ES-I3 (cell line): ENCODE measurements around the gene RERE.
"Not testable (repeated sequence)": the region's sequence is repeated elsewhere in the genome, so short reads cannot be mapped to it uniquely, and the experiment has no call there.

ENCODE experiments used
- H3K36me3 ChIP-seq: 2 replicates; pipeline ENCODE4 v1.6.1; 2013; ENCODE audit warnings: mild to moderate bottlenecking, low read length, control low read depth, moderate library complexity; ENCODE audit not compliant: insufficient read depth
- H3K4me1 ChIP-seq: 2 replicates; pipeline ENCODE4 v1.6.1; 2013; ENCODE audit warnings: mild to moderate bottlenecking, control low read depth, low read length; ENCODE audit not compliant: insufficient read depth
- H3K9ac ChIP-seq: 2 replicates; pipeline ENCODE4 v1.6.1; 2013; ENCODE audit warnings: low read depth, mild to moderate bottlenecking, low read length, moderate library complexity
- H3K9me3 ChIP-seq: 2 replicates; pipeline ENCODE4 v1.6.1; 2013; ENCODE audit warnings: mild to moderate bottlenecking, low read length, moderate library complexity; ENCODE audit not compliant: control insufficient read depth, insufficient read depth

RERE gene

GRCh38 chr1:8628606-8629005 lies 188.8 kb downstream of the RERE start:
- Histone ChIP-seq H3K9ac (no peak overlapping the region), H3K4me1 (peaks cover 34% of the 10 kb centered on the region), H3K9me3 (no peaks in the 10 kb centered on the region), H3K36me3 (peaks cover 4% of the 10 kb centered on the region; the same call in 1 of the 2 replicates)

- 0 out of 2 replicates have a peak, but pooled peaks cover 4% of the 10 kb centered on the region for H3K36me3 ChIP-seq
- H3K4me1 ChIP-seq, result peaks cover 34% of the 10 kb centered on the region
- no peak overlapping the region for H3K9ac ChIP-seq
- no peaks in the 10 kb centered on the region for H3K9me3 ChIP-seq
Observed at GRCh38 chr1:8627728-8628127, 189.7 kb downstream of the RERE start.

GRCh38 chr1:8625981-8626898 lies 191.2 kb downstream of the RERE start:
- Histone ChIP-seq H3K9ac (no peak overlapping the region), H3K4me1 (peaks cover 34% of the 10 kb centered on the region), H3K9me3 (no peaks in the 10 kb centered on the region), H3K36me3 (0 out of 2 replicates have a peak, but pooled peaks cover 4% of the 10 kb centered on the region)

GRCh38 chr1:8625491-8625890 lies 191.9 kb downstream of the RERE start:
- H3K4me1 ChIP-seq, result peaks cover 34% of the 10 kb centered on the region
- no peaks in the 10 kb centered on the region for H3K9me3 ChIP-seq
- H3K9ac ChIP-seq, result no peak overlapping the region
- 0 out of 2 replicates have a peak, but pooled peaks cover 4% of the 10 kb centered on the region for H3K36me3 ChIP-seq

GRCh38 chr1:8623651-8624192 lies 193.7 kb downstream of the RERE start:
- H3K36me3 ChIP-seq, H3K9me3 ChIP-seq, H3K9ac ChIP-seq: not testable (repeated sequence)
- peaks cover 17% of the 10 kb centered on the region for H3K4me1 ChIP-seq

- not testable (repeated sequence) for H3K9me3 ChIP-seq, H3K9ac ChIP-seq, H3K4me1 ChIP-seq, H3K36me3 ChIP-seq
Observed at GRCh38 chr1:8621785-8622348, 195.6 kb downstream of the RERE start.

GRCh38 chr1:8621034-8621582 lies 196.3 kb downstream of the RERE start:
- H3K4me1 ChIP-seq, H3K36me3 ChIP-seq, H3K9me3 ChIP-seq, H3K9ac ChIP-seq: not testable (repeated sequence)

- not testable (repeated sequence) for H3K36me3 ChIP-seq, H3K4me1 ChIP-seq, H3K9ac ChIP-seq, H3K9me3 ChIP-seq
Observed at GRCh38 chr1:8619917-8620502, 197.4 kb downstream of the RERE start.

- not testable (repeated sequence) for H3K4me1 ChIP-seq, H3K36me3 ChIP-seq, H3K9ac ChIP-seq, H3K9me3 ChIP-seq
Observed at GRCh38 chr1:8619419-8619818, 198.0 kb downstream of the RERE start.

GRCh38 chr1:8616791-8617190 lies 200.6 kb downstream of the RERE start:
- H3K9me3 ChIP-seq, H3K9ac ChIP-seq, H3K4me1 ChIP-seq: not testable (repeated sequence)

GRCh38 chr1:8611634-8612515 lies 205.6 kb downstream of the RERE start:
- not testable (repeated sequence) for H3K36me3 ChIP-seq, H3K9ac ChIP-seq, H3K4me1 ChIP-seq, H3K9me3 ChIP-seq

More at GRCh38 chr1:8616791-8617190, 200.6 kb downstream of the RERE start:
- H3K36me3 ChIP-seq, result not testable (repeated sequence)

- H3K9me3 ChIP-seq, result no peaks in the 10 kb centered on the region
- no peak overlapping the region for H3K9ac ChIP-seq
- H3K36me3 ChIP-seq, result no peaks in the 10 kb centered on the region
- H3K4me1 ChIP-seq, result 0 out of 2 replicates have a peak, but pooled peaks cover 3% of the 10 kb centered on the region
Observed at GRCh38 chr1:8607906-8608305, 209.5 kb downstream of the RERE start.

GRCh38 chr1:8604041-8604945 lies 213.1 kb downstream of the RERE start:
- H3K9ac ChIP-seq, result no peak overlapping the region
- peaks cover 11% of the 10 kb centered on the region; the same call in 1 of the 2 replicates for H3K4me1 ChIP-seq
- no peaks in the 10 kb centered on the region for H3K9me3 ChIP-seq
- no peaks in the 10 kb centered on the region for H3K36me3 ChIP-seq
